GM19452 (cell line): ENCODE data around the gene RPS6KA1.
"Not testable (repeated sequence)": the region's sequence is repeated elsewhere in the genome, so short reads cannot be mapped to it uniquely, and the experiment has no call there.

ENCODE experiments used
- ATAC-seq: cut with Tn5 transposase; IDR thresholded peaks from one replicate; pipeline ENCODE4 v1.9.1; 2021; ENCODE audit not compliant: unreplicated experiment

The RPS6KA1 gene

DNA sequence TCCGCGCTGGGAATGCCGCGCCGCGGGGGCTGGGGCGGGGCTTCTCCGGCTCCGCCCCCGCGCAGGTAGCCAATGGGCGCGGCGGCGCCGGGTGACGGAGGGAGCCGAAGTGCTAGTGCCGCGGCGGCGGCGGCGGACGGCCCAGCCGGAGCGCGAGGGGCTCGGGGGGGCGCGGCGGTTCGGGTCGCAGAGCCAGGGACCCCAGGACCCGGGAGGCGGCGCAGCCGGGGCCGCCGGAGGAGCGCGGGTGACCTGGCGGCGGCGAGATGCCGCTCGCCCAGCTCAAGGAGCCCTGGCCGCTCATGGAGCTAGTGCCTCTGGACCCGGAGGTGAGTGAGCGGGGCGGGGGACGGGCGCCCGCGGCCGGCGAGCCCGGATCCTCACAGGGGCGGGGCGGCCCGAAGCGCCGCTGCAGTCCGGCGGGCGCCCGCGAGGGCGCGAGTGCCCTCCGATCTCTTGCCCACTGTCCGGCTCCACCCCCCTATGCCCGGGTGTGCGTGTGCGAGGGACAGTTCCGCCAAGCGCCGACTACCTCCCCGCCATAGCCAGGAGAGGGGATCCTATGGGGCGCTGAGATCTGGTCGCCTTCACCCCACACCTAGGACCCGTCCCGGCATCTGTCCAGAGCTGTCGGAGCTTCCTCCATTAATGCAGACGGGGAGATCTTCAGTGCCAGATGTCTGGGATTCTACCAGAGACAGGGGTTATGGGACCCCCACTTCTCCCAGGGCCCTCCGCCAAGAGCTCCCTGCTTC is at the start of gene RPS6KA1:
Gene RPS6KA1, plus strand, starts transcription at position 107 of the 755 bp plus-strand sequence. Its CDS starts 160 bp downstream, at position 267.
- peak; percentile 83 for ATAC-seq

DNA sequence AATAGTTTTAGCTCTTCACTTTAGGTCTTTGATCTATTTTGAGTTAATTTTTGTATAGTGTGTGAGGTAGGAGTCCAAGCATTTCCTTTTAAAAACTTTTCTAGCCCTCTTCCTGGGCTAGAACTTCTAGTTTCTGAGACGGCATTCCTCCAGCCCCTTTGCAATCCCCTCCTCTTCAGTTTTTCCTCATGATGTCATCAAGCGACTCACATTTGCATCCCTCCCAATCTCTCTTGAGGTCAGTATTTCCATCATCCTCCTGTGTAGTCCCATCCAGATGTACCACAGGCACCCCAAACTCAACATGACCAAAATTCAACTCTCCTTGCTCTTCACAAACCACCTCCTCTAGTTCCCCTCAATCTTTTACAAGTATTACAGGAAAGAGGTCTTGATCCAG is 46.6 kb upstream of the RPS6KA1 start:
- no peak for ATAC-seq

DNA sequence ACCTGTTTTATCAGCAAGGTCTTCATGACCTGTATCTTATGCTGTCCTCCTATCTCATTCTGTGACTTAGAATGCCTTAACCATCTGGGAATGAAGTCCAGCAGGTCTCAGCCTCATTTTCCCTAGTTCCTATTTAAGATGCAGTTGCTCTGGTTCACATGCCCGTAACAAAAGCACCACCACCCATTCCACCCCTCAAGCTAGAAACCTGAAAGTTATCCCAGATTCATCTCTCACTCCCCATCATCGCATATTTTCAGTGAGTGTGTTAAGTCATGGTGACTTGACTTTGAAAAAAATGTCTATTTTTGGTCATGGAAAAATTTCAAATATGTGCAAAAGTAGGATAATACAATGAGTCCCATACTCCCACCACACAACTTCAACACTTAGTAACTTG is 45.6 kb upstream of the RPS6KA1 start:
- ATAC-seq = no peak

- ATAC-seq = no peak
Observed at GRCh38 chr1:26490155-26490554, 39.4 kb upstream of the RPS6KA1 start.

GRCh38 chr1:26493267-26493666 is 36.3 kb upstream of the RPS6KA1 start:
- ATAC-seq = no peak

- no peak for ATAC-seq
Observed at GRCh38 chr1:26493938-26494337, 35.6 kb upstream of the RPS6KA1 start.

DNA sequence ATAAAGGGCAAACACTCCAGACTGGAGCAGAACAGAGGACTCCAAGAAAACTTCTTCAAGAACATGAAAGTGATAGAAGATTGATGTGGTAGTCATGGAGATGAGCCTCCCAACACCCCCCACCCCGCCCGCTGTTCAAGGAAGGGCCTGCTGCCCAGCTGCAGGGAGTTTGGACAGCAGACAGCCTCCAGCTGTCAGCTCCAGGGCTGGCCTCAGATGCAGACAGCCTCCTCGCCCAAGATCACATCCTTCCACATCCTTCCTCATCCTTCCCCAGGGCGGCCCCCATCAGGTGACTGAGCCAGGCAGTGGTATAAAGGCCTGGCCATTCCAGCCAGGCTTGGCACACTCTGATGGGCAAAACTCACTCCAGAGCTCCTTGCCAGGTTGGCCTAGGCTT is 32.7 kb upstream of the RPS6KA1 start:
- no peak for ATAC-seq

DNA sequence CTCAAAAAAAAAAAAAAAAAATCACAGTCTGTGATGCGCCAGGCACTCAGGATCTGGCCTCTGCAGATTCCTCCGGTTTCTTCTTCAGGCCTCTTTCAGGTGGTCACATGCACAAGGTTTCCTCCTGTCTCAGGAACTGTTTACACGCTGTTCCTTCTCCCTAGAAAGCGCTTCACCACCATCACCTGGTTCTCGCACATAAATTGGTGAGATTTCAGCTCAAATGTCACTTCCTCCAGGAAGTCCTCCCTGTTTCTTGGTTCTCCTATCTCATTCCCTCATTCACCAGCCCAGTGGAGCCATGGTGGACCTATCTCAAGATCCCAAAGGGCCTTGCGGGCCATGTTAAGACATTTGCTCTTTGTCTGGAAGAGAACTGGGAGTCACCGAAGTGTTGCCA is 30.7 kb upstream of the RPS6KA1 start:
- no peak for ATAC-seq

DNA sequence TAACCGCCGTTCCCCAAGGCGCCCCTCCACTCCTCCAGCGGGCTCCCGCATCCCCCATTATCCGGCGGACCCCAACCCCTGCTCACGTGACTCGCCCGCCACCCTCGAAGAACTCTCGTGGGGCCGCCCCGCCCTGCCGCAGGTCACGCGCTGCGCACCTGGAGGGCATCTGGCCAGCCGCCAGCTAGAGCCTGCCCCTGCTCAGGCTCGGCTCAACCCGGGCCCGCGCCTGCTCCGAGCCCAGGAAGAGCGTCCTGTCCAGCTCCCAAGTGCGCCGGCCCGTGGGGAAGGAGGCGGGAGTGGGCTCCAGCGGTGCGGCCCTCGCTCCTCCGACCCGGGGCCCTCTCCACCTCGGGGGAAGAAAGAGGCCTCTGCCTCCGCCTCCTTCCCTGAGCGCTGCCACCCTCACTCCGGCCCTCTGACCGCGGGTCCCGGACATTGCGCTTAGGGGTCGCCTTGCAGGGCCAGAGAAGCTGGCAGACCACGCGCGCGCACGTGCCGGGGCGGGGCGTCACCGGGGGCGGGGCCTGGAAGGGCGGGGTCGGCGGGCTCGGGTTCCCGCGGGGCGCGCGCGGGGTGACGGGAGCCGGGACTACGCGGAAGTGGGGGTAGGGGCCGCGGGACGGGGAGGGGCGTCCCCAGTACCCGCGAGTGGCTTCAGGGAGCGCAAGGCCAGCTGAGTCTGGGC is 28.9 kb upstream of the RPS6KA1 start:
- peak; percentile 61 for ATAC-seq

GRCh38 chr1:26510711-26511110 is 18.9 kb upstream of the RPS6KA1 start:
- not testable (repeated sequence) for ATAC-seq

GRCh38 chr1:26515836-26516235 is 13.7 kb upstream of the RPS6KA1 start:
- not testable (repeated sequence) for ATAC-seq

DNA sequence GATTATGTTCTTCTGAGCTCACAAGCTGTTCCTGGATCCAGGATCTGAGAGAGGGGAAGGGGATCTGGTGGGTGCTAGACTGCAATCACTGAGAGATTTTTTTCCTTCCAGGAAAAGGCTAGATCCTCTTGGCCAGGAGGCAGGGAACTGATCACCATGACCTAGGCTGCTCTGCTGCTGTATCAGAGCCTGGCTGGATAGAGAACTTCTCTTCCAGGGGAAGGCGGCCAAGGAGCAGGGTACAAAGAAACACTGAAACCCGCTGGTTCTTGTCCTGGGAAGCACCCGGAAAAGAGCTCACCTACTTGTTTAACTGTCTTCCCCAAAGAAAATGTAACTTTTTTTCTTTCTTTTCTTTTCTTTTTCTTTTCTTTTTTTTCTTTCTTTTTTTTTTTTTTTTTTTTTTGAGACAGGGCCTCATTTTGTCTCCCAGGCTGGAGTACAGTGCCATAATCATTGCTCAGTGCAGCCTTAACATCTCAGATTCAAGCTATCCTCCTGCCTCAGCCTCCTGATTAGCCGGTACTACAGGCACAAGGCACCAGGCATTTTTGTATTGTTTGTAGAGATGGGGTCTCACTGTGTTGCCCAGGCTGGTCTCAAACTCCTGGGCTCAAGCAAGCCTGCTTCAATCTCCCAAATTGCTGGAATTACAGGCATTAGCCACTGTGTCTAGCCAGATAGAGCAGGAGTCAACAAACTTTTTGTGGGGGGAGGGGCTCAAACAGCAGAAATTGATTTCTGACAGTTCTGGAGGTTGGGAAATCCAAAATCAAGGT is 12.4 kb upstream of the RPS6KA1 start:
- no peak for ATAC-seq

DNA sequence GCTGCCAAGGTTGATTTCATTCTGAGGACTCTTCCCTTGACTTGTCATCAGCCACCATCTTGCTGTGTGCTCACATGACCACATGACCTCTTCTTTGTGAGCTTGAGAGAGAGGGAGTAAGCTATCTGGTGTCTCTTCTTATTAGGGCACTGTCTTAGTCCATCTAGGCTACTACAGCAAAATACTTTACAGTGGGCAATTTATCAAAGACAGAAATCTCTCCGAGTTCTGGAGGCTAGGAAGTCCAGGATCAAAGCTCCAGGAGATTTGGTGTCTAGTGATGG is 11.9 kb upstream of the RPS6KA1 start:
- ATAC-seq = no peak

DNA sequence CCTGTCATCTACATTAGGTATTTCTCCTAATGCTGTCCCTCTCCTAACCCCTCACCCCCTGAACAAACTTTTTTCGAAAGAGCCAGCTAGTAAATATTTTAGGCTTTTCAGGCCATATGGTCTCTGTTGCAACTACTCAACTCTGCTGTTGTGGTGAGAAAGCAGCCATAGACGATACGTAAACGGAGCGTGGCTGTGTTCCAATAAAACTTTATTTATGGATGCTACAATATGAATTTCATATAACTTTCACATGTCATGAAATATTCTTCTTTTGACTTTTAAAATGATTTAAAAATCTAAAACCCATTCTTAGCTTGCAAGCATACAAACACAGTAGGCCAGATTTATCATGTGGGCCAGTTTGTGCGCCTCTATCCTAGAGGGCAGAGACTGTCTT is 11.2 kb upstream of the RPS6KA1 start:
- ATAC-seq = no peak

DNA sequence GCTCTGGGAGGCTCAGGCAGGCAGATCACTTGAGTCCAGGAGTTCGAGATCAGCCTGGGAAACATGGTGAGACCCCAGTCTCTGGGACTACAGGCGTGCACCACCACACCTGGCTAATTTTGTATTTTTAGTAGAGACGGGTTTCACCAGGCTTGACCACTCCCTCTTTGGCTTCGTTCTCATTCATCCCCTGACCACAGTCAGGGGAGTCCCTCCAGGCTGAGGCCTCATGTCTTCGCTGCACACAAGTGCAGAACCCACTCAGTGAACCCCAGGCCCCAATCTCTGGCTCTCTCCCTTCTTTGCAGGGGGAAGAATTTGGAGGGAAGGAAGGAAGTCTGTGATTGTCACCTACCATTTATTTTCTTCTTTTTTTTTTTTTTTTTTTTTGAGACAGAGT is 9.2 kb upstream of the RPS6KA1 start:
- ATAC-seq = no peak

- ATAC-seq = no peak
Observed at GRCh38 chr1:26521669-26522030, 7.9 kb upstream of the RPS6KA1 start.

DNA sequence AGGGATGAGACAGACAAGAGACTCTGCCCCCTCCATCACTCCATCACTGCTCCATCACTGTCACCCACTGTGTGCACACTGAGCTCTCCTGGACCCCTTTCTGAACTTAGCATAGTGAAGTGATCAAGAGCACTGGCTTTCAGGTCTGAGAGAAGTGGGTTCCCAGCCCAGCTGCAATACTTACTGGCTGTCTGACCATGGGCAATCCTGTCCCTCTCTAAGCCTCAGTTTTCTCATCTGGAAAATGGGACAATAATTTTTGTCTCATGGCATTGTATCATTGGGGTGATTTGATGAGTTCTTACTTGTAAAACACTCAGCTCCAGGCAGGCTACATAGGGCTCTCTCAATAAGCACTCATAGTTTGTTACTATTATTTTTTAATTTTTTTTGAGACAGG is 7.5 kb upstream of the RPS6KA1 start:
- ATAC-seq = no peak

DNA sequence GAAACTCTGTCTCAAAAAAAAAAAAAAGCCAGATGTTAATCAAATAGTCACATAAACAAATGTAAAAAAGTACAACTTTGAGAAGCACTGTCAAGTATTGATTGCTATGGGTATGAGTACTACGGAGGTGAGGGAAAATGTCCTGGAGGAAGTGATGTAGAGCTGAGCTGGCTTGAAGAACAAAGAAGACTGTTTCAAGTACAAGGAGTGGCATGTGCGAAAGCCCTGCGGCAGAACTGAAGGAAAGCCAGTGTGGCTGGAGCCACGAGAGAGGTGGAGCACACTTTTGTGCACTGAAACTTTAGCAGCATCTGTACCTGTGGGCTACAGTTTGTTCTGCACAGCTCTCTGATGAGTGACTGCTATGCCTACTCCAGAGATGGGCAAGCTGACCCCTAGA is 5.4 kb upstream of the RPS6KA1 start:
- ATAC-seq = no peak

GRCh38 chr1:26526287-26526686 is 3.3 kb upstream of the RPS6KA1 start:
- ATAC-seq = no peak

- ATAC-seq = no peak
Observed at GRCh38 chr1:26529405-26529654, 231 bp upstream of the RPS6KA1 start.

- ATAC-seq = no peak
Observed at GRCh38 chr1:26530410-26530894, 891 bp downstream of the RPS6KA1 start.

DNA sequence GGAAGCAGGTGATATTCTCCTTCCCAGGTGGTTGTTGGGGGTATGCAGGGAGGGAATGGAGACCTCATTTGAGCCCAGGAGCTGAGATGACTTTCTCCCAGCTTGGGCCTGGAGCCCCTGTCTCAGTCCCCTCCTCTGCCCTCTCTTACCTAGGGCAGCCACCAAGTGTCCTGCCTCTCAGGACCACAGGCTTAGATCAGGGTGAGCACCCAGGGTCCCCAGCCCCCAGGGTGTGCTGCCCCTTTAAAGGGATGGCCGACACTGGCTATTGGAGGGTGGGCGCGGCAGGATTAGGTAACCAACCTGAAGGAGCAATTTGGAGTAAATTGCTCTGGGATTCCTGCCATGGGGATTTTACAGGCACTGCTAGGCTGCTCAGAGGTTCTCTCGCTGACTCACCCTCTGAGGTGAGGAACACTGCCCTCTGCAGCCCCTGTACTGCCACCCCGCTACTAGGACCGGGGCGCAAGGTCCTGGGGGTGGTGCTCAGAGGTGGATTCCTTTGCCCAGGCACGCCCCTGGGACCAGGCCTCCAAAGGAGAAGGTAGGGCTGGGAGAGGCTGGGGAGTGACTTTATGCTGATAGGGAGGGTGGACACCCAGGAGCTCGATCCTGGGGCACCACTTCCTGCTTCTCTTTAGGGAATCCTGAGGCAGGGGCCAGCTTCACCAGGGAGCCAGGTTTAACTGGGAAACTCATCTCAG is 1.5 kb downstream of the RPS6KA1 start:
- no peak for ATAC-seq
